Mesothelial cell of epicardium (in vitro differentiated cells): ENCODE results near the gene DIS3L2. TPM values are rescaled to one million over a fixed set of nuclear protein-coding genes. Genes with fewer than 3 reads are reported as not detected.
"Not testable (repeated sequence)": the region's sequence is repeated elsewhere in the genome, so short reads cannot be mapped to it uniquely, and the experiment has no call there.

ENCODE experiments used
- DNase-seq, 2 experiments: peaks; one replicate each; pipeline ENCODE4 v3.0.0; 2021; ENCODE audit warnings: low spot score in 2 of 2; ENCODE audit not compliant: unreplicated experiment in 2 of 2
- H3K27ac Mint-ChIP-seq: 2 replicates; pipeline ENCODE4 v1.8.0; 2021; ENCODE audit warnings: mixed read lengths
- H3K27me3 Mint-ChIP-seq: 2 replicates; pipeline ENCODE4 v1.8.0; 2021; ENCODE audit warnings: low read depth, mixed read lengths
- H3K36me3 Mint-ChIP-seq: 2 replicates; pipeline ENCODE4 v1.8.0; 2021; ENCODE audit warnings: mixed read lengths
- H3K4me1 Mint-ChIP-seq: 2 replicates; pipeline ENCODE4 v1.8.0; 2021; ENCODE audit warnings: mixed read lengths
- H3K4me3 Mint-ChIP-seq: 2 replicates; pipeline ENCODE4 v1.8.0; 2021; ENCODE audit warnings: mild to moderate bottlenecking, moderate library complexity, mixed read lengths
- H3K9me3 Mint-ChIP-seq: 2 replicates; pipeline ENCODE4 v1.8.0; 2021; ENCODE audit warnings: mixed read lengths
- CTCF ChIP-seq: fragments of 200-600 bp; sonication (generic); IDR thresholded peaks from one replicate; pipeline ENCODE4 v1.5.0; 2021; ENCODE audit warnings: antibody characterized with exemption; ENCODE audit not compliant: unreplicated experiment
- total RNA-seq: library from RNA; stranded (reverse); gene quantifications from 3 replicates; pipeline ENCODE4 v1.2.1, GENCODE V29; 2021

The DIS3L2 gene
- total RNA-seq, 1 donor from 2014 or later = 74.4 TPM

GRCh38 chr2:232310696-232311095 is 349.2 kb downstream of the DIS3L2 start:
- DNase-seq = no peak
- no peak for TF ChIP-seq CTCF
- peaks cover 32% of the 10 kb centered on the region for H3K36me3 Mint-ChIP-seq
- H3K4me1 Mint-ChIP-seq = no peaks in the 10 kb centered on the region
- no peak overlapping the region for H3K4me3 Mint-ChIP-seq
- H3K27me3 Mint-ChIP-seq = no peaks in the 10 kb centered on the region
- H3K27ac Mint-ChIP-seq = no peak overlapping the region
- peaks cover 23% of the 10 kb centered on the region for H3K9me3 Mint-ChIP-seq

GRCh38 chr2:232313645-232314044 is 352.1 kb downstream of the DIS3L2 start:
- DNase-seq, H3K27me3 Mint-ChIP-seq, H3K4me3 Mint-ChIP-seq, H3K27ac Mint-ChIP-seq: not testable (repeated sequence)
- Mint-ChIP-seq H3K9me3 (peaks cover 23% of the 10 kb centered on the region), H3K4me1 (peaks cover 11% of the 10 kb centered on the region), H3K36me3 (peaks cover 24% of the 10 kb centered on the region)

GRCh38 chr2:232315049-232315922 is 353.8 kb downstream of the DIS3L2 start:
- TF ChIP-seq CTCF = peak; percentile 10
- no peak overlapping the region for H3K4me3 Mint-ChIP-seq
- H3K4me1 Mint-ChIP-seq = peaks cover 11% of the 10 kb centered on the region
- H3K27me3 Mint-ChIP-seq = no peaks in the 10 kb centered on the region
- H3K36me3 Mint-ChIP-seq = peaks cover 24% of the 10 kb centered on the region
- peaks cover 23% of the 10 kb centered on the region for H3K9me3 Mint-ChIP-seq
- no peak for DNase-seq
- no peak overlapping the region for H3K27ac Mint-ChIP-seq

- no peak for TF ChIP-seq CTCF
- H3K27me3 Mint-ChIP-seq = no peaks in the 10 kb centered on the region
- H3K4me3 Mint-ChIP-seq = no peak overlapping the region
- peaks cover 24% of the 10 kb centered on the region for H3K36me3 Mint-ChIP-seq
- DNase-seq = no peak
- no peak overlapping the region for H3K27ac Mint-ChIP-seq
- peaks cover 11% of the 10 kb centered on the region for H3K4me1 Mint-ChIP-seq
- peaks cover 23% of the 10 kb centered on the region for H3K9me3 Mint-ChIP-seq
Measured at GRCh38 chr2:232315923-232316299, 354.4 kb downstream of the DIS3L2 start.

GRCh38 chr2:232316461-232317330 is 355.2 kb downstream of the DIS3L2 start:
- no peak for DNase-seq
- Mint-ChIP-seq H3K36me3 (peaks cover 22% of the 10 kb centered on the region), H3K9me3 (peaks cover 21% of the 10 kb centered on the region), H3K27me3 (no peaks in the 10 kb centered on the region), H3K4me3 (no peak overlapping the region), H3K4me1 (peaks cover 11% of the 10 kb centered on the region), H3K27ac (no peak overlapping the region)
- TF ChIP-seq CTCF = no peak
